ENCODE data around the gene XIRP2. TPM values are rescaled to one million over a fixed set of nuclear protein-coding genes. Genes with fewer than 3 reads are reported as not detected.

Gene XIRP2
- total RNA-seq (2021; fragmentation: NEBNext Ultra II Directional; extraction: Animal tissue kit (Norgen Biotek cat#: 25700)): 0.11 and 0.15 TPM in 2 replicates
- 0.02 TPM in 1 of 2 replicates, not detected in the other for polyA plus RNA-seq (2011; rRNA removed)
- 0.03 TPM for polyA plus RNA-seq (2011; cell fraction: cytosol; rRNA removed)
- polyA plus RNA-seq (2011; cell fraction: nucleus; rRNA removed): 0.06 TPM
- polyA plus RNA-seq (2012, experiment 1 of 2): 0.06 to 0.12 TPM (median 0.07 TPM) in 3 of 4 replicates, not detected in the other
- polyA plus RNA-seq (2012, experiment 2 of 2): not detected
- polyA plus RNA-seq (2013, experiment 1 of 2): 0.22 TPM
- 0.26 TPM for polyA plus RNA-seq (2013, experiment 2 of 2)
- 0.24 TPM in 1 of 2 replicates, not detected in the other for polyA minus RNA-seq (2011; rRNA and poly(A)+ RNA removed)
- polyA minus RNA-seq (2011; cell fraction: cytosol; rRNA and poly(A)+ RNA removed): not detected
- polyA minus RNA-seq (2011; cell fraction: nucleus; rRNA and poly(A)+ RNA removed): 0.70 TPM
- long read RNA-seq, experiment 1: 0 reads
- long read RNA-seq, experiment 2: 0 reads

- no peak within 1 kb of the TSS for H3K4ac ChIP-seq (replicated peaks; ENCODE audit: insufficient read length, low read depth, low read length)
- H3K36me3 ChIP-seq (ENCODE audit: control insufficient read depth in 2 of 4, insufficient read depth in 4 of 4, low read length in 3 of 4): no peaks in the 10 kb centered on the region
- ChIA-PET CTCF (ENCODE audit: partially characterized antibody) (no interaction called here), POLR2A (ENCODE audit: partially characterized antibody) (no interaction called here)
- H3K56ac ChIP-seq (replicated peaks; ENCODE audit: insufficient read length, low read depth, low read length): no peak within 1 kb of the TSS
- no peak for FAIRE-seq
- H3K4me3 ChIP-seq (ENCODE audit: extremely low read depth in 1 of 4, insufficient read depth in 2 of 4, low read depth in 3 of 4, low read length in 4 of 4): no peak within 1 kb of the TSS
- no peak within 1 kb of the TSS for H3K4me2 ChIP-seq (ENCODE audit: insufficient read depth in 1 of 2, low read depth in 2 of 2, low read length in 2 of 2)
- no peak within 1 kb of the TSS for H3K23ac ChIP-seq (ENCODE audit: insufficient read length)
- H2BK15ac ChIP-seq (ENCODE audit: low read length): no peak within 1 kb of the TSS
- H3K79me2 ChIP-seq (ENCODE audit: control insufficient read depth in 1 of 2, insufficient read depth in 2 of 2, low read length in 2 of 2): no peaks in the 10 kb centered on the region
- no peaks in the 10 kb centered on the region for H3K9me3 ChIP-seq (ENCODE audit: insufficient read depth in 2 of 2, low read depth in 1 of 2, low read length in 1 of 2)
- H2BK12ac ChIP-seq (ENCODE audit: low read depth, low read length): no peak within 1 kb of the TSS
- H2AK5ac ChIP-seq (ENCODE audit: low read depth, low read length): no peak within 1 kb of the TSS
- no peak within 1 kb of the TSS for H2BK120ac ChIP-seq (replicated peaks; ENCODE audit: low read depth, low read length)
- H2AFZ ChIP-seq (ENCODE audit: low read length): no peak within 1 kb of the TSS
- H3K14ac ChIP-seq (ENCODE audit: insufficient read length): no peak within 1 kb of the TSS
- no peak within 1 kb of the TSS for H2BK5ac ChIP-seq (ENCODE audit: low read depth, low read length)
- H4K5ac ChIP-seq (ENCODE audit: insufficient read length, low read depth, low read length): no peak within 1 kb of the TSS
- H4K91ac ChIP-seq (replicated peaks; ENCODE audit: insufficient read length, low read length): no peak within 1 kb of the TSS
- no peak within 1 kb of the TSS for H3K9ac ChIP-seq (replicated peaks in 1 of 4; ENCODE audit: extremely low read depth in 1 of 4, low read depth in 3 of 4, low read length in 3 of 4)
- no peaks in the 10 kb centered on the region for H3K79me1 ChIP-seq (ENCODE audit: low read depth, low read length)
- H3K4me1 ChIP-seq (replicated peaks in 1 of 4; ENCODE audit: control insufficient read depth in 3 of 4, insufficient read depth in 4 of 4, low read length in 3 of 4): peaks cover 0 to 2% (median 0%) of the 10 kb centered on the region in 4 experiments; a peak in 1 of 7 replicates
- WGBS, 2 experiments (ENCODE audit: extremely low coverage in 1 of 2, insufficient coverage in 1 of 2, insufficient read length in 1 of 2, insufficient replicate concordance in 2 of 2, low coverage in 1 of 2, low lambda C conversion rate in 2 of 2, missing lambda C conversion rate in 1 of 2): 79% methylated on average over 2 of the region's 2 CpGs; no CpG with 5 or more reads in 1 of the 2 experiments
- no peak within 1 kb of the TSS for H4K8ac ChIP-seq (ENCODE audit: extremely low read depth, insufficient read depth, low read length)
- H3K23me2 ChIP-seq (ENCODE audit: low read depth, low read length): no peaks in the 10 kb centered on the region
- no peak for DNase-seq (ENCODE audit: low read depth in 1 of 2, low spot score in 2 of 2)
- no peaks in the 10 kb centered on the region for H4K20me1 ChIP-seq (replicated peaks in 1 of 2; ENCODE audit: control insufficient read depth in 1 of 2, insufficient read depth in 2 of 2, low read length in 2 of 2)
- no peak within 1 kb of the TSS for H2BK20ac ChIP-seq (ENCODE audit: low read length)
- no peak within 1 kb of the TSS for H3K27ac ChIP-seq (ENCODE audit: low read depth, low read length)
- TF ChIP-seq CREB1 (IDR thresholded peaks at IDR 0.05): no peak
- TF ChIP-seq KDM5A (IDR thresholded peaks at IDR 0.05; ENCODE audit: low read length): no peak
- TF ChIP-seq TBP (IDR thresholded peaks at IDR 0.05; ENCODE audit: low read depth, low read length): no peak
- H3K27me3 ChIP-seq (replicated peaks in 1 of 4; ENCODE audit: control insufficient read depth in 3 of 4, extremely low read depth in 1 of 4, insufficient read depth in 3 of 4, low read length in 3 of 4): no peaks in the 10 kb centered on the region
- no peak within 1 kb of the TSS for H3K18ac ChIP-seq (ENCODE audit: extremely low read depth, low read length)
Measured at GRCh38 chr2:166888180-166888579, at the start of gene XIRP2. Gene XIRP2, plus strand, starts transcription at chr2:166888480. Its CDS starts 15,003 bp downstream, at chr2:166903483.

Data from H1 (cell line).